K562 (cell line): Measurements from ENCODE around the gene YY1AP1. TPM values are rescaled to one million over a fixed set of nuclear protein-coding genes. Genes with fewer than 3 reads are reported as not detected.

Experiments used
- ARID3B ChIP-seq: fragments of 250-450 bp; sonication (Bioruptor Pico); IDR thresholded peaks from 2 replicates; pipeline ENCODE4 v1.4.0; 2020; ENCODE audit warnings: borderline replicate concordance
- CBX5 ChIP-seq: IDR thresholded peaks from 2 replicates; pipeline ENCODE4 v1.6.1; 2014; ENCODE audit warnings: low read depth, borderline replicate concordance
- CTCF ChIP-seq, 3 experiments: IDR thresholded peaks in 2 of 3; conservative IDR thresholded peaks in 1 of 3; 2 replicates each; pipeline ENCODE4 v1.5.1; 2011 to 2012; ENCODE audit warnings: low read length in 3 of 3, mild to moderate bottlenecking in 3 of 3, control low read depth in 2 of 3, improper control_type of control experiment in 1 of 3, inconsistent platforms in 1 of 3, low read depth in 1 of 3, mixed read lengths in 1 of 3, moderate library complexity in 1 of 3; ENCODE audit not compliant: insufficient read depth in 2 of 3
- EGR1 ChIP-seq: fragments of 450-650 bp; conservative IDR thresholded peaks from 2 replicates; pipeline ENCODE4 v1.6.1; 2017; ENCODE audit warnings: mild to moderate bottlenecking
- FOXJ3 ChIP-seq: sonication (generic); formaldehyde crosslinking; IDR thresholded peaks from 2 replicates; pipeline ENCODE4 v1.4.0; 2020; ENCODE audit warnings: mild to moderate bottlenecking, missing genetic modification reagents
- HLTF ChIP-seq: fragments of 450-650 bp; IDR thresholded peaks from 2 replicates; pipeline ENCODE4 v1.6.1; 2016
- HMGN3 ChIP-seq: IDR thresholded peaks from 2 replicates; pipeline ENCODE4 v1.6.1; 2011; ENCODE audit warnings: borderline replicate concordance, low read depth, mild to moderate bottlenecking, mixed read lengths, low read length; ENCODE audit not compliant: insufficient read length; ENCODE audit errors: extremely low read depth
- MBD1 ChIP-seq: fragments of 250-450 bp; sonication (Bioruptor Pico); IDR thresholded peaks from 2 replicates; pipeline ENCODE4 v1.8.0; 2022; ENCODE audit warnings: inconsistent platforms
- NFIX ChIP-seq: fragments of 250-450 bp; sonication (Bioruptor Pico); IDR thresholded peaks from 2 replicates; pipeline ENCODE4 v1.4.0; 2020; ENCODE audit warnings: low read depth, mild to moderate bottlenecking, moderate library complexity
- TEAD2 ChIP-seq: fragments of 450-650 bp; IDR thresholded peaks from 2 replicates; pipeline ENCODE4 v1.6.1; 2016; ENCODE audit warnings: missing genetic modification characterization, control low read depth, missing compliant biosample characterization
- ZNF175 ChIP-seq: fragments of 200-800 bp; sonication (Bioruptor generic); IDR thresholded peaks from 2 replicates; pipeline ENCODE4 v1.6.1; 2016; ENCODE audit warnings: low read depth, mild to moderate bottlenecking, missing genetic modification characterization, missing compliant biosample characterization
- ZNF253 ChIP-seq: fragments of 250-450 bp; sonication (Bioruptor Pico); conservative IDR thresholded peaks from 2 replicates; pipeline ENCODE4 v1.6.1; 2021; ENCODE audit warnings: mild to moderate bottlenecking
- ZNF277 ChIP-seq: fragments of 250-450 bp; sonication (Bioruptor Pico); IDR thresholded peaks from 2 replicates; pipeline ENCODE4 v1.8.0; 2022; ENCODE audit warnings: inconsistent platforms, mild to moderate bottlenecking, moderate library complexity, borderline replicate concordance
- ZNF511 ChIP-seq: sonication (generic); formaldehyde crosslinking; IDR thresholded peaks from 2 replicates; pipeline ENCODE4 v1.8.0; 2022; ENCODE audit warnings: mild to moderate bottlenecking, missing genetic modification reagents
- polyA plus RNA-seq, 8 experiments: library from polyadenylated mRNA; depleted of rRNA in 4 of 8; stranded (reverse) in 5 of 8; unstranded in 3 of 8; fragments of >200 nt; fragmentation: Nextera tagmentation in 2 of 8; fragmentation: Illumina TruSeq in 1 of 8; extraction: Ambion mirVana in 2 of 8; extraction: Trizol in 1 of 8; gene quantifications; 2 replicates each; pipeline versions ENCODE4 v1.2.1 to v1.2.3, GENCODE V29; 2011 to 2014; ENCODE audit warnings: inconsistent platforms in 1 of 8, missing spikeins in 1 of 8
- total RNA-seq, 7 experiments: library from RNA; depleted of rRNA in 6 of 7; stranded (reverse); fragments of >200 nt in 6 of 7; fragmentation: Illumina TruSeq in 2 of 7; extraction: Trizol in 2 of 7; gene quantifications; 2 replicates each; pipeline versions ENCODE4 v1.2.1 to v1.2.3, GENCODE V29; 2011 to 2021; ENCODE audit warnings: low replicate concordance in 1 of 7
- TF ChIP-seq, protein P1 (sequence below): sonication (generic); formaldehyde crosslinking; IDR thresholded peaks from 2 replicates; pipeline ENCODE4 v1.8.0; 2022; ENCODE audit warnings: mild to moderate bottlenecking, missing genetic modification reagents, borderline replicate concordance
- TF ChIP-seq, protein P2 (sequence below): fragments of 250-450 bp; sonication (Bioruptor Pico); IDR thresholded peaks from 2 replicates; pipeline ENCODE4 v1.9.0; 2021; ENCODE audit warnings: mild to moderate bottlenecking
- TF ChIP-seq, protein P3 (sequence below): IDR thresholded peaks from 2 replicates; pipeline ENCODE4 v1.6.1; 2011; ENCODE audit not compliant: insufficient read length; ENCODE audit errors: extremely low read depth

Gene YY1AP1
- total and polyA plus RNA-seq, 9 of the 15 experiments (the other 6 are each of a cell fraction or from before 2014, with no cell fraction given) = 18.4 to 90.7 (median 42.9) TPM

DNA sequence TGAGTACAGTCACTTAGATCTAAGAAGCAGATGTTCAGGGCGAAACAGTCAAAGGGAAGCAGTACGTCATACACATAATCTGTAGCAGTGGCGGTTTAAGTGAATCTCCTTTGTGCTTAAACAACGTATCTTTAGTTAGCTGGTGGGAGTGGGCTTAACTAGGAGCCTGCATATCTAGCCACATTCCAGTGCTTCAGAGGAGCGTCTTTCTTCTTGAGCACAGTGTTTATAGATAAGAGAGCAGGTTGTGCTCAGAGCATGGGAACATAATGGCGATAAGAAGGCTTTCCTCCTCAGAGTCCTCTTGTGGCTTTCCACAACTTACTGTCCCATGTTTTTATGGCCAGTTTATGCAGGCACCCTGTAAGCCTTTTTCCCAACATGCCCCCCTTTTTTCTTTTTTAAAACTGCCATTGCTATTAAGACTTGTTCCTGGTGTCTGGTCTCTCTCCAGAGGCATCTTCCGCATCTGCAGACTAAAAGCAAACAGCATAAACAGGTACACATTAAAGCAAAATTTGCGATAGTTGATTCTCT, 3.5 kb upstream of the YY1AP1 start (continued):
- TF ChIP-seq MBD1 (0 out of 2 replicates have a peak, but pooled peaks have one; percentile 83), ZNF253 (CRISPR knock-in tag) (no peak), ARID3B (CRISPR knock-in tag) (no peak), ZNF277 (CRISPR knock-in tag) (no peak), CTCF (IDR thresholded peaks at IDR 0.05 in 2 of 3, conservative IDR thresholded peaks at IDR 0.05 in 1 of 3; ENCODE audit: insufficient read depth in 2 of 3, low read depth in 1 of 3, low read length in 3 of 3) (no peak), FOXJ3 (CRISPR knock-in tag) (no peak), HMGN3 (no peak), NFIX (CRISPR knock-in tag) (no peak), TEAD2 (no peak; the same call in 1 of the 2 replicates), ZNF511 (CRISPR knock-in tag) (no peak), ZNF175 (CRISPR knock-in tag) (no peak), EGR1 (no peak), HLTF (0 out of 2 replicates have a peak, but pooled peaks have one; percentile 54), CBX5 (peak; percentile 94; the same call in 1 of the 2 replicates)
- TF ChIP-seq, protein P1, sequence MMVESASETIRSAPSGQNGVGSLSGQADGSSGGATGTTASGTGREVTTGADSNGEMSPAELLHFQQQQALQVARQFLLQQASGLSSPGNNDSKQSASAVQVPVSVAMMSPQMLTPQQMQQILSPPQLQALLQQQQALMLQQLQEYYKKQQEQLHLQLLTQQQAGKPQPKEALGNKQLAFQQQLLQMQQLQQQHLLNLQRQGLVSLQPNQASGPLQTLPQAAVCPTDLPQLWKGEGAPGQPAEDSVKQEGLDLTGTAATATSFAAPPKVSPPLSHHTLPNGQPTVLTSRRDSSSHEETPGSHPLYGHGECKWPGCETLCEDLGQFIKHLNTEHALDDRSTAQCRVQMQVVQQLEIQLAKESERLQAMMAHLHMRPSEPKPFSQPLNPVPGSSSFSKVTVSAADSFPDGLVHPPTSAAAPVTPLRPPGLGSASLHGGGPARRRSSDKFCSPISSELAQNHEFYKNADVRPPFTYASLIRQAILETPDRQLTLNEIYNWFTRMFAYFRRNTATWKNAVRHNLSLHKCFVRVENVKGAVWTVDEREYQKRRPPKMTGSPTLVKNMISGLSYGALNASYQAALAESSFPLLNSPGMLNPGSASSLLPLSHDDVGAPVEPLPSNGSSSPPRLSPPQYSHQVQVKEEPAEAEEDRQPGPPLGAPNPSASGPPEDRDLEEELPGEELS (CRISPR knock-in tag) = no peak
- TF ChIP-seq, protein P2, sequence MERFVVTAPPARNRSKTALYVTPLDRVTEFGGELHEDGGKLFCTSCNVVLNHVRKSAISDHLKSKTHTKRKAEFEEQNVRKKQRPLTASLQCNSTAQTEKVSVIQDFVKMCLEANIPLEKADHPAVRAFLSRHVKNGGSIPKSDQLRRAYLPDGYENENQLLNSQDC = no peak
- TF ChIP-seq, protein P3, sequence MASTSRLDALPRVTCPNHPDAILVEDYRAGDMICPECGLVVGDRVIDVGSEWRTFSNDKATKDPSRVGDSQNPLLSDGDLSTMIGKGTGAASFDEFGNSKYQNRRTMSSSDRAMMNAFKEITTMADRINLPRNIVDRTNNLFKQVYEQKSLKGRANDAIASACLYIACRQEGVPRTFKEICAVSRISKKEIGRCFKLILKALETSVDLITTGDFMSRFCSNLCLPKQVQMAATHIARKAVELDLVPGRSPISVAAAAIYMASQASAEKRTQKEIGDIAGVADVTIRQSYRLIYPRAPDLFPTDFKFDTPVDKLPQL = no peak
